Hematopoietic multipotent progenitor cell treated with erythropoietin and hydrocortisone succinate and interleukin-3 and kit ligand, for 17 days (in vitro differentiated cells): ENCODE measurements around the gene FGF9.

ENCODE experiments used
- DNase-seq: peaks from one replicate; pipeline ENCODE4 v3.0.0-alpha.2; 2015; ENCODE audit warnings: low spot score

FGF9 gene

DNA sequence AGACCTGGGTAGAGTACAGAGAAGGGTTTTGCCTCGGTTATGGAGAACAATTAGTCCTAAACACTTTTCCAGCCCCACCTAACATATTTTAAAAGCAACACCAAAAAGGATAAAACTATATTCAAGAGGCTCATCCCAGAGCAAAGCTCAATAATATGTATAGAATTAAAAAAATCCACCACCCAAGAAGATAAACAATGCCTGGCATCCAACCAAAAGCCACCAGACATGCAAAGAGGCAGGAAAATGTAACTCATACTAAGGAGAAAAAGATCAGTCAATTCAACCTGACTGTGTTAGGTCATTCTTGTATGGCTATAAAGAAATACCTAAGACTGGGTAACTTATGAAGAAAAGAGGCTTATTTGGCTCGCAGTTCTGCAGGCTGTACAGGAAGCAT is 39.3 kb downstream of the FGF9 start:
- DNase-seq, result no peak

DNA sequence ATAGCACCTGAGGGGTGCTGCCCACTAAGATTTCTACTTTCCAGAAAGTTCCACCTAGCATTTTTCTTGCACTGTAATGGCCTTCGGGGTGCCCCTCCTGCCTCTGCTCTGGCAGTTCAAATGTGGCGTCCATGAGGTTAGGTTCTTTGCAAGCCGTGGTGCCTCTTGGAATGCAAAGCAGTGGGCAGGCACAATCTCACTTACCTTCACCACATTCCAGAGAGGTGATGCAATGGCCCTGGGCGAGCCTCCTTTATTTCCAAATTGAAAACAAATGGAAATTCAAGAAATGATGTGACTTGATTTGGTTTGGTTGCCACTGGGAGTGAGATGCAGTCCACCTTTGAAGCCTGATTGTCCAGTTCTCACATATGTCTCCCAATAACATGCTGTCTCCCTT is 46.9 kb downstream of the FGF9 start:
- no peak for DNase-seq

DNA sequence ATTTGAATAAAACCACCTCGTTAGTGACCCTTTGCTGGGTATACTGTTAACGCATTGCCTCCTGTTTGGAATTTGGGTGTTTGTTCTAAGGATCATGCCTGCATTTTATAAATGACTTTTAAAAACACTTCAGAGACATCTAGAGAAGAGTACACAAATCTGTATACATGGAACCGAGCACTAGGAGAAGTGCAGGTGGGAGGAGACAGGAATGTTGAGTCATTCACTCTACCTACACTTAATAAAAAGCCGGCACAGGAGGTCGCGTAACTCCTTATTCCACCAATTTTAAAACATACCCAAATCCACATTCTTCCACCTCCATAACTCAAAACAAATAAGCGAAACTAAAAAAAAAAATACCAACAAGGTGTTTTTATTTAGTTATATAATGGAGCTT is 48.6 kb downstream of the FGF9 start:
- no peak for DNase-seq

DNA sequence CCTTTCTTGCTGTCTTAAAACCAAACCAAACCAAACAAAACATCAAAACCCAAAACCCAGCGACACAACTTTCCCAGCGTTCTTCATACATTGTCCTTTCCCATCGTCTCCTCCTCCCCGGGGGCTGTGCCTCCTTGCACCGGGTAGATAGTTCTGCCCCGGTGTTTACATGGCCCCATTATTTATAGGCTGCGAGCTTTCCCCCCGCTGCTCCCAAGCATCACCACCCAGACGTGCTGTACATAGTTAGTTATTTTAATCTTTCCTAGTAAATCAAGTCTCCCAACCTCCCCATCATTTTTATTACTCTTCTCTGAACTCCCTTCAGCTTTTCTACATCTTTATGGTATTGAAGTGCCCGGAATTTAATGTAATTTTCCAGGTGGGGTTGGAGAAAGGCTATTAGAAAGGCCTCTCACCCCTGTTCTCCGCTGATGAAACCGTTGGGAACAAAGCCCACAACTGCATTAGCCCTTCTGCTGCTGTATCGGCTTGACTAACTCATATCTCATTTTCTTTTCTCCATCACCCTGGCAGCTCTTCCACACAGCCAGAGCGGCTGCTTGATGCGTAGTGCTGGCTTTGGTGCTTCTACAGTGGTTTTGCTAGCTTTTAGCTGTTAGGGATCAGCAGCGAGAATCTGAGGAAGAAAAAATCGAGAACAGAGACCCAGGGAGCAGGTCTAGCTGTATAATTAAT is 53.1 kb downstream of the FGF9 start:
- no peak for DNase-seq

DNA sequence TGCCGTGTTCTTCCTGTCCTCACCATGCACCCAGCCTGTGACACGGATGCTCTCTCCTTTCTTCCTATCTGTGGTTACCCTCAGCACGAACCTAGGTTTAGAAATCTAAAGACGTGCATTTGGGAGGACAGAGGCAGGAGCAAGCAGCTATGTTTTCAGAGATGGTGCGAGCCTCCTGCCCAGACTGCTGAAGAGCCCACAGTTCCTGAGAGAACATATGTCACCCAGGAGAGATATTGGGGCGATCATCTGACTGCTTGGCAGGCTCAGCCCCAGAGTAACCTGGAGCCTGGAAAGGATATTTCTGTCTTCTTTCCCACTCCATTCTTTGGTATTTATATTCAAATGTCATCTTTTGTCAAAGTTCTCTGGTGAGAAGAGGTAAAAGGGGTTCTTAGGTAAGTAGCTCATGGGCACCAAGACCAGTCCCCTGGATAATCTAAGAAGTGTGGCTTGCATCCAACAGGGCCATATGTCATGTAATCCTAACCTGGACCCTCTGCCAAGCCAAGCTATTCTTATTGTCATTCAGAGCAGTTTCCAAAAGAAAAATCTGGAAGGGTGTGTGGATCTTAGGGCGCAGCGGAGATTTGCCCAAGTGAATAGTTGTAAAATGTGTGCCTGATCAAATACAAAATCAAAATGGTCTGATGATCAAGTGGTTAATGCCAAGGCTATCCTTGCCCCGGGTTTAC is 59.5 kb downstream of the FGF9 start:
- DNase-seq, result no peak

DNA sequence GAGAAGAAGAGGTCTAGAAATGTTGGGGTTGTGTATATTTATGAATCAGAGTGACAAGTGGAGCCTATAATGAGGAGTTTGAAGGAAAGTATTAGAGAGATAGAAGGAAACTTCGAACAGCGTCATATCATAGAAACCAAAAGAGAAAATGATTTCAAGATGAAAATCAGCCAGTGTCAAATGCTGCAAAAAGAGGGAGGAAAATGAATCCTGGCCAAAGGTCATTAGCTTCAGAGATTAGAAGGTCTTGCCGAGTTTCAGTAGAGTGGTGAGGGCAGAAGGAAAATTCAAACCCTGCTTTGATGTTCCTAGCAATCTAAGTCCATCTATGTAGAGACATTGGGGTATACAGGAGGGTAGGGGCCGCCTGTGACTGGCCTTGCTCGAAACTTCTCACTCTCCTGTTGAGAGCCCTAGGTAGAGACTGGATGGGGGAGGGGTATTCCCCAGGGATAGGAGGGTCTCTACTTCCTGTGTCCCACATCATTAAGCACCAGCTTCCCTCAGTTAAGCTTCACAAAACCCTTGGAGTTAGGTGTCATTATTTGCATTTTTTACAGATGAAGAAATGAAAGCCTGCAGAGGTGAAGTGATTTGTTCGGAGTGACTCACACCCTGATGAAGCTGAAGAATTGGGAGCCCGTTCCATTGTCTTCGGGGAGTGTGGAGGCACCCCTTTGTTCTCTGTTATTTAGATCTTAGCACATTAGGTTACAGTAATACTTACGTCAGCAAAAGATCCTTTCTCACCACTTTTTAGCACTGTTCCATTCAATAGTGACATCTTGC is 62.8 kb downstream of the FGF9 start:
- no peak for DNase-seq

DNA sequence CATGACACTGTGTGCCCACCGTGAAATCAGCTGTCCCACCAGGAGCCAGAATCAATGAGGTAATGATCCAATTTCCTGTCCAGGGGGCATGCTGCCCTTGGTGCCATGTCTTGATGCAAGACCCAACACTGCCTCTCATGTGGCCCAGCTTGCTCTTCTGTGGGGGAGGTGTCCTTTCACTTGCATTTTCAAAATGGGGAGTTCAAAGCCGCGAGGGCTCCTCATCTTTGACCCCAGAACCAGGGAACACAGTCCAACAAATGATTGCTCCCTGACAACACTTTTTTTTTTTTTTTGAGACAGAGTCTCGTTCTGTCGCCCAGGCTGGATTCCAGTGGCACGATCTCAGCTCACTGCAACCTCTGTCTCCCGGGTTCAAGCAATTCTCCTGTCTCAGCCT is 64.1 kb downstream of the FGF9 start:
- DNase-seq, result no peak

DNA sequence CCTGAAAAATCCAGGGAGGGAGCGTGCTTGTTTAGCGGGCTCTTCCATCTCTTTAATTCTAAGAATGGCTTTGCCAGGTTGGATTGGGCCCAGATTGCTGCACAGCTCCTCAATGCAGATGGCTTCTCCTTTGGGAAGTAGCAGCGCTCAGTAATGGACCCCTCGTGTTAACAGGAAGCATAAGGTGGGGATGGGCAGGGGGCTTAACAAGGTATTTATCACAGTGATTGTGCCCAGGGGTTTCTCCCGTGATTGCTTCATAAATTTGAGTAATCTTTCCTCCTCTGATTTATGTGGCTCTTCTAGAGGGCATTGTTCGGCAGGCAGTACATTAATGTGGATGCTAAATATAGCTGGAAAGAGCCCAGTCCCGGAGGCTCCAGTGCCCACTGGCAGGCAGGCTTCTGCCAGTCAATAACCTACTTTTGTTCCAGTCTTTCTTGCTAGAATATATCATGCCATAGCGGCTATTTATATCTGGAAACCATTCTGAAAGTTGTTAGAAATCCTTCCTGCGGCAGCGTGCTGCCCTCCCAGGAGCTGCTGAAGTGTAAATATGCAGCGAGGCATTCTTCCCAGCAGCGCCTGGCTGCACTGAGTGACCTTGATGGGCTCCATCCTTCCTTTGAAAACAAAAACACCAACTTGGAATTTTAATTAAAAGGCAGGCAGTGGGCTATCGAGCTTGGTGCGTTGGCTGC is 65.0 kb downstream of the FGF9 start:
- no peak for DNase-seq

DNA sequence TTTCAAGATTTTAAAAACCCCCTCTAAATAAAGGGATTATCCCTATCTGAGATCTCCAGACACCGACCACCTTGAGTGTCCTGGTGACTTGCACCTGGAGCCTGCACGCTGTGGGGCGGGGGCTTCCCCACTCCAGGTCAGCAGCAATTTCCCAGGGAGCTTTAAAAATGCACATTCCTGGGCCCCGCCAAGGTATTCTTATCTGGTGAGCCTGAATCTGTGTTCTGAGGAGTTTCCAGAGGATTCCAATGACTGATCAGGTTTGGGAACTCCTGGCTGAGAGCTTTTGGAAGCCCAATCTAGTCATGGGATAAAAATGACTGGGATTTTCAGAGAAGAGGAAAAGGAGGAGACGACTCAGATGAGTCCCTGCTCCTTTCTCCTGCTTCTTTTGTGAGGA is 66.1 kb downstream of the FGF9 start:
- DNase-seq, result no peak

DNA sequence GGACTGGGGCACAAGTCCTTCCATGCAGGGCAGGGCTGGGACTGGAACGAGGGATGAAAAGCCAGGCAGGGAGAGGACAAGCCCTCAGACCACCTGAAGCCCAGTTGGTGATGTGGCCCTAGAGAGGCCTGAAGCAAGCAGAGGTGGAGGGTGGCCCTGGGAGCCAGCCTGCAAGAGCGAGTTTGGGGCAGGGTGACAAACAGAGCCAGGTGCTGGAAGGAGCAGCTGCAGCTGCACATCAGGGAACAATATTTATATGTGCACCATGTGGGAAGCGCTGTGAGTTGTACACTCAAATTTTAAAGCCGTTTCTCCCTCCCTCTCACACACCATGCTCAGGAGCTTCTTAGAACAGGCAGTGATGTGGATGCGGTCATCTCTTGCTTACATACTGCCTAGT is 67.8 kb downstream of the FGF9 start:
- DNase-seq, result no peak

DNA sequence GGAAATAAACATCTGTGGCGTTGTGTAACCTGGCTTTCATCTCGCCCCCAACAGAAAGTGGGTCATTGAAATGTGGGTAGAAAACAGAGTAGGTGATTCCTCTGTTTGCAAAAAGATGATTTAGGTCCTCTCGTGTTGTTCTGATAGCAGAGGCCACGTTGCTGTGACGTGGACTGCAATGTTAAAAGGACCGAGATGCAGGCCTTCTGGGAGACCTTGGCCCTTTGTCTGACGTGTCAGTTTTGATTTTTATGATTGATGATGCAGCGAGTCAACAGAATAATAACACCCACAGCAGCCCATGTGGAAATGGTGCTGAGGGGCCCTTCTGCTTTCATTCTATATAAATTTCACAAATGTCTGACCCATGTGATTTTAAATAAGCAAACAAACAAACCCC is 68.9 kb downstream of the FGF9 start:
- DNase-seq, result no peak

DNA sequence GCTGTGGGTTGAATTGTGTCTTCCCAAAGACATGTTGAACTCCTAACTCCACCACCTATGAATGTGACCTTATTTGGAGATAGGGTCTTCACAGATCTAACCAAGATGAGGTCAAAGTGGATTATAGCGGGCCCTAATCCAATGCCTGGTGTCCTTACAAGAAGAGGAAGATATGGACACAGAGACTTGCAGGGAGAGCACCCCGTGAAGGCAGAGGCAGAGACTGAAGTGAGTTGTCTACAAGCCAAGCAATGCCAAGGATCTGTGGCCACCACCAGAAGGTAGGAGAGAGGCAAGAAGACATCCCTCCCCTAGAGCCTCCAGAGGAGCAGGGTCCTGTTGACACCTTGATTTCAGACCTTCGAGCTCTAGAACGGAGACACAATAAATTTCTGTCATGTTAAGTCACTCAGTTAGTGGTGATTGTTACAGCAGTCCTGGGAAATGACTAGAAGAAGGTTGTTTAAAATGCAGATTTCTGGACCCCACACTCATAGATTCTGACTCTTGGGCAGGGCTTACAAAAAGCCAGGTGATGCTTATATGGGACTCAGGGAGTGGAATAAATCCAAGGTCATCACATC is 70.6 kb downstream of the FGF9 start:
- no peak for DNase-seq

DNA sequence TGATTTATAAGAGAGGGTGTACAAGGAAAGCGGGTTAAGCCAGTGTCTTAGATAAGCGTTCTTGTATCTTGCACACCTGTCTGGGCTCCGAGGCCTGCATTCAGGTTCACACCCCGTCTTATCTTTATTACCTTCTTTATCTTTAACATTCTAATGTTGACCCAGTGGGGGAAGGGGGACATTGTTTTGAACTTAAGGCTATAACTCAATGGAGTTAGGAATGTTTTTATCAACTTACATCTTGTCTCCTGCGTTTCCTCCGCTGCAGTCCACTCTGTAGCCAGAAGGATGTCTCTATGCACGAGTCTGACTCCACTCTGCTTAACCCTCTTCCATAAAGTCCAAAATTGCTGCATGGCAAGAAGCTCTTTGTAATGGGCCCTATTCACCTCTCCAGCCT is 71.2 kb downstream of the FGF9 start:
- no peak for DNase-seq

DNA sequence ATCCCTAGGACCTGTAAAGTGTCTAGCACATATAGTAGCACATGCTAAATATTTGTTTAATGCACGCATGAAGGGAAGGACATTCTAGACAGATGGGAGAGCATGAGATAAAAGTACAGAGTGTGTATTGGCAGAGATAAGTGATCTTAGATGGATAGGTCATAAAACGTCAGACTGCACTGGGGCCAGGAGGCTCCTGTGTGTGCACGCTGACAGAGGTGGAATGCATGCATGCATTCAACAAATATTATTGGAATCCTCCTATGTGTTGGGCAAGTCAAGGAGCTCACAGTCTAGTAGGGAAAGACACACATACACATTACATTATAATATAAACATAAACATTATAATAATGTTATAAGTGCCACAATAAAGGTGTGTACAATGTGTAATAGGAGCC is 73.3 kb downstream of the FGF9 start:
- no peak for DNase-seq

DNA sequence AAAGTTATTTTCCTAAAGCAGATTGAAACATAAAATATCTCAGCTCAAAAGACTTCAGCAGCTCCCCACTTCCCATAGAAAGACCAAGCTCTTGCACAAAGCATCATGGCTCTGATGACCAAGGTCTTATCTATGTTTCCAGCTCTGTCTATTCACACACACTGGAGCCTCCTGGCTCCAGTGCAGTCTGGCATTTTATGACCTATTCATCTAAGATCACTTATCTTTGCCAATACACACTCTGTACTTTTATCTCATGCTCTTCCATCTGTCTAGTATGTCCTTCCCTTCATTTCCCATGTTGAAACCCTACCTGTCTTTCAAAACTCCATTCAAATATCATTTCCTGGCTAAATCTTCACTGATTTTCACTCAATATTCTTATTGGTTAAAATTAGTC is 74.4 kb downstream of the FGF9 start:
- no peak for DNase-seq

DNA sequence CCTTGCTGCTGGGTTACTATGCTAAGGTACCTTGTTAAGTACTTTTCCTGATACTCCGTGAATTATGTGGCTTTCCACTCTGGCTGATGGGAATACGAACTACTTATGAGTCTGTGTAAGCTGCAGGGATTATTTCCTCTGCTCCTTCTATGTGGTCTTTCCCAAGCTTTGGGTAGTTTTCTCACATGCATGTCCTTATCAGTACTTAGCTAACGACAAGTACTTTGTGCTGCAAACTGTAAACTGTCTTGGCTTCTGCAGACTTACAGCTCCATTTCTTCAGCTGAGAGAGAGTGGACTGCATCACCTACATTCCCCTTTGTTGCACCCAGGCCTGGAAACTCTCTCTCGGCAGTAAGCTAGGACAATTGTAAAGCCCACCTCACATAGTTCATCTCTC is 76.6 kb downstream of the FGF9 start:
- no peak for DNase-seq

DNA sequence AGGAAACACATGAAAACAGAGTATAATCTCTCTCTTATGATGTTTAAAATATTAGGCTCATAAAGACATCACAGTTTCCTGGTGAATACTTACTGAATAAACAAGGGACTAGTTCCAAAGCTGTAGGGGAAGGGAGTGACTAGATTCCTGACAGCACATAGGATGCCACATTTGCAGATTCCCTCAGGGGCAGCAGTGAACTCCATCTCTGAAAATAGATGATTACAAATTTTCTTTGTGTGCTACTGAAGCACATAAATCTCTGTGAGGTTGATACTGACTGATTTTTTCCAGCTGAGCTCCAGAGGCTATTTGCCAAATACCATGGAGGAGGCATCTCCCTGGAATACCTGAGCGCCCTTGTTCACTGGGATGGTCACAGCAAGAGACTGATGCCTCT is 77.3 kb downstream of the FGF9 start:
- no peak for DNase-seq

DNA sequence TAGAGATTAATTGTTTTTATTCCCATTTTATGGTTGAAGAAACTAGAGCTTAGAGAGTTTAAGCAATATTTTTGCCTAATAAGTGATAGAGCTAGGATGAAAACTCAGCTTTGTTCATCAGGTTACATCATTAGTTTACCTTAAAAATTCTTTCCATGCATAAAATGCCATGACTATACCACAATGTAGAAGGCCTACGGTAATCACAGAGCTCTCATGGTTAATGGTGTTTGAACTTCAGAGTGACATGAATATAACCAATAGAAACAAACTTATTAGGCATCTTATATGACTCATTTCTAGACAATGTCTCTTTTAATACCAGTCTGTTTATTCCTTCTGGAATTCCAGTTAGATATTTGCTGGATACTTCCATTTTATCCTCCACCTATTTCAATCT is 78.5 kb downstream of the FGF9 start:
- DNase-seq, result no peak

DNA sequence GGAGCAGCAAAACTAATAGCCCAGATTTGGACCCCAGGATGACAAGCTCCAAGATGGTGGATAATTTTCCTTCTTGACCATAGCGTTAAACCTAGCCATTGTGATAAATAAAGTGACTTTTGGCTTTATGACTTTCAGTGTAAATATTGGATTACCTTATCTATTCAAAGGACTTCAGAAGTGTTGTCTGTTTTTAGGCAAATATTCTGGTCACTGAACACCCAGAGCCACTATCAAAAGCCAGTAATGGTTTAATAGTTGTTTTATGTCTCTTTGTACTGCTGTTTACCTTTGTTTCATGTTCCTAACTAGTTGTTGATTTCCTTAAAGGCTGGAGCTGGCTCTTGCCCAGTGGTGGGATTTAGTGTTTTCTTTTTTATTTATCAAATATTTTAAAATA is 81.6 kb downstream of the FGF9 start:
- no peak for DNase-seq

DNA sequence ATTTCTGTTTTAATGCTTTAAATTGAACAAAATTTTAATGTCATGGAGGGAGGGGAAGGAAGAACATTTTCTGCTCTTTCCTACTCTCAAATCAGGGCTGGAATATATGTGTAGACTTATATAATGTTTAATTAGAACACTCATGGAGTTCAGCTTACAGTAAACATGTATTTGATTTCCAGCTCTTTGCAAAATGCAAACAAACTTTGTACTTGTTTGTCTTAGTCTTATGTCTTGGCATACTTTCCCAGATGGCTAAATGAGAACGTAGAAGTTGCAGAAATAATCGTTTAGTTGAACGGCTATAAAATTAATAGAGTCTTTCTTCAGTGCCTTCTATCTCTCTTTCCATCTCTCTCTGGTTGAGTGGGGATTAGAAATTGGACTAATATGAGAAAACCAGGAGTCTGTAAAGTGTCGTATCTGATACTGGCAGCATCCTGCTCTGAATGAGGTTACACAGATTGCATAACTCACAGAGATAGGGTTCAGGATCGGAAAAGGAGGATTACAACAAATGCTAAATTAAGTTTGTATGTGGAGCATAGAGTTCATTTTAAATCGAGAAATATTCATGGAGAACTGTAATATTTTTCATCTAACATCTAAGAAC is 82.3 kb downstream of the FGF9 start:
- no peak for DNase-seq
